Smooth muscle cell (in vitro differentiated cells): ENCODE measurements around the gene SH3PXD2A. TPM values are rescaled to one million over a fixed set of nuclear protein-coding genes. Genes with fewer than 3 reads are reported as not detected.

ENCODE experiments used
- DNase-seq: peaks from one replicate; lab custom pipeline; 2025; ENCODE audit not compliant: unreplicated experiment; lab: John Stamatoyannopoulos, UW
- H2AFZ ChIP-seq: fragments of 200-600 bp; sonication (generic); 2 replicates; pipeline ENCODE4 v1.6.0; 2016; ENCODE audit warnings: antibody characterized with exemption, low read depth, mild to moderate bottlenecking
- H3F3A ChIP-seq: fragments of 200-600 bp; sonication (generic); 2 replicates; pipeline ENCODE4 v1.6.0; 2017; ENCODE audit warnings: antibody characterized with exemption, low read depth
- H3K27ac ChIP-seq: fragments of 200-600 bp; sonication (generic); 2 replicates; pipeline ENCODE4 v1.5.1; 2016; ENCODE audit warnings: low read depth, mild to moderate bottlenecking
- H3K27me3 ChIP-seq: fragments of 200-600 bp; sonication (generic); 2 replicates; pipeline ENCODE4 v1.6.1; 2016; ENCODE audit warnings: low read depth, mild to moderate bottlenecking
- H3K36me3 ChIP-seq: fragments of 200-600 bp; sonication (generic); 2 replicates; pipeline ENCODE4 v1.5.1; 2016; ENCODE audit warnings: low read depth
- H3K4me1 ChIP-seq: fragments of 200-600 bp; sonication (generic); 2 replicates; pipeline ENCODE4 v1.5.1; 2016; ENCODE audit warnings: low read depth
- H3K4me2 ChIP-seq: fragments of 200-600 bp; sonication (generic); 2 replicates; pipeline ENCODE4 v1.6.0; 2016; ENCODE audit warnings: mild to moderate bottlenecking
- H3K4me3 ChIP-seq: fragments of 200-600 bp; sonication (generic); 2 replicates; pipeline ENCODE4 v1.5.1; 2016; ENCODE audit warnings: mild to moderate bottlenecking
- H3K79me2 ChIP-seq: fragments of 200-600 bp; sonication (generic); 2 replicates; pipeline ENCODE4 v1.6.0; 2016; ENCODE audit warnings: low read depth, mild to moderate bottlenecking
- H3K9ac ChIP-seq: fragments of 200-600 bp; sonication (generic); 2 replicates; pipeline ENCODE4 v1.6.0; 2016; ENCODE audit warnings: low read depth
- H3K9me3 ChIP-seq: fragments of 200-600 bp; sonication (generic); replicated peaks from 2 replicates; pipeline ENCODE4 v1.5.1; 2016; ENCODE audit warnings: low read depth
- H4K20me1 ChIP-seq: fragments of 200-600 bp; sonication (generic); 2 replicates; pipeline ENCODE4 v1.6.0; 2016; ENCODE audit warnings: low read depth
- WGBS: methylation state at CpG from one replicate; pipeline ENCODE4 v1.1.7; 2016; ENCODE audit warnings: low lambda C conversion rate; 5-methylcytosine and 5-hydroxymethylcytosine counted together
- polyA plus RNA-seq: library from polyadenylated mRNA; unstranded; fragments of >200 nt; fragmentation: Nextera tagmentation; extraction: Ambion mirVana; gene quantifications from 2 replicates; pipeline ENCODE4 v1.2.1, GENCODE V29; 2016
- total RNA-seq: library from RNA; depleted of rRNA; stranded (reverse); fragments of >200 nt; gene quantifications from 2 replicates; pipeline ENCODE4 v1.2.3, GENCODE V29; 2014
- TF ChIP-seq, protein P1 (sequence below): fragments of 200-600 bp; sonication (generic); IDR thresholded peaks from 2 replicates; pipeline ENCODE4 v1.5.1; 2017; ENCODE audit warnings: borderline replicate concordance, mild to moderate bottlenecking, antibody characterized with exemption; ENCODE audit not compliant: insufficient read depth, poor library complexity, severe bottlenecking

SH3PXD2A gene
- total and polyA plus RNA-seq, 2 experiments from 2014 or later, result 30.1 to 37.9 TPM

DNA sequence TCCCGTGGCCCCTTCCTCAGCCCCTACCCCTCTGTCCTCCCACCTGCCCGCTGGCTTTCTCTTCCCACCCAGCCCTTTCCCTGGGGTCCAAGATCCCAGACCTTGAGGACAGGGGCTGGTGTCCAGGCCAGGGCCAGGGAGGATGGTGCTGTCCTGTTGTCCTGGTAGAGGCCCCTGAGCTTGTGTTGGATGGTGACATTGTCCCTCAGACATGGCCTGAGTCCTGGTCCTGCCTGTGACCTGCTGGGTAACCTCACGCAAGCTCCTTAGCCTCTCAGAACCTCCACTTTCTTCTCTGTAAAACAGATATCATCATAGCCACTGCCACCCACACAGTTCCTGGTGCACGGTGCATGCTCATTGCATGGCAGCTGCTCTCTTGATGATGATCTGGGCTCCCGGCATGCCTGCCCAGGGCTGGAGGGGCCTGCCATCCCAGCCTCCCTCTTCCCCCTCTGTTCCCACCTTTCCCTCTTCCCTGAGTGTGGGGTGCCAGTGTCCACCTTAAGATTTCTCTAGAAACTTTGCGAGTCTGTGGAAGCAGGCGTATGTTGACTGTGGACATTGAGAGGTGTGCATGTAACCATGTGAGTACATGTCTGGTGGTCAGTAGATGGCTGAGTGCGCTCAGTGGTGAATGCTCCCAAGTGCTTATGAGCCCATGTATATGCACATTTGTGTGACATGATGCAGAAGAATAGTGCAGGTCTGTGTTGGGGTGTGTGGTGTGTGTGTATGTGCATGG, 301.5 kb downstream of the SH3PXD2A start:
- Histone ChIP-seq H3K36me3 (no peaks in the 10 kb centered on the region), H3F3A (no peaks in the 10 kb centered on the region), H4K20me1 (no peaks in the 10 kb centered on the region), H3K4me2 (no peak overlapping the region), H3K27me3 (peaks cover 37% of the 10 kb centered on the region), H3K4me1 (peaks cover 9% of the 10 kb centered on the region), H3K27ac (no peak overlapping the region), H3K9ac (no peak overlapping the region), H3K9me3 (no peaks in the 10 kb centered on the region), H3K79me2 (no peaks in the 10 kb centered on the region), H2AFZ (no peak overlapping the region), H3K4me3 (no peak overlapping the region)
- TF ChIP-seq, protein P1, sequence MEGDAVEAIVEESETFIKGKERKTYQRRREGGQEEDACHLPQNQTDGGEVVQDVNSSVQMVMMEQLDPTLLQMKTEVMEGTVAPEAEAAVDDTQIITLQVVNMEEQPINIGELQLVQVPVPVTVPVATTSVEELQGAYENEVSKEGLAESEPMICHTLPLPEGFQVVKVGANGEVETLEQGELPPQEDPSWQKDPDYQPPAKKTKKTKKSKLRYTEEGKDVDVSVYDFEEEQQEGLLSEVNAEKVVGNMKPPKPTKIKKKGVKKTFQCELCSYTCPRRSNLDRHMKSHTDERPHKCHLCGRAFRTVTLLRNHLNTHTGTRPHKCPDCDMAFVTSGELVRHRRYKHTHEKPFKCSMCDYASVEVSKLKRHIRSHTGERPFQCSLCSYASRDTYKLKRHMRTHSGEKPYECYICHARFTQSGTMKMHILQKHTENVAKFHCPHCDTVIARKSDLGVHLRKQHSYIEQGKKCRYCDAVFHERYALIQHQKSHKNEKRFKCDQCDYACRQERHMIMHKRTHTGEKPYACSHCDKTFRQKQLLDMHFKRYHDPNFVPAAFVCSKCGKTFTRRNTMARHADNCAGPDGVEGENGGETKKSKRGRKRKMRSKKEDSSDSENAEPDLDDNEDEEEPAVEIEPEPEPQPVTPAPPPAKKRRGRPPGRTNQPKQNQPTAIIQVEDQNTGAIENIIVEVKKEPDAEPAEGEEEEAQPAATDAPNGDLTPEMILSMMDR, result no peak
- DNase-seq, result no peak
- 78% methylated on average over 8 of the region's 8 CpGs for WGBS

DNA sequence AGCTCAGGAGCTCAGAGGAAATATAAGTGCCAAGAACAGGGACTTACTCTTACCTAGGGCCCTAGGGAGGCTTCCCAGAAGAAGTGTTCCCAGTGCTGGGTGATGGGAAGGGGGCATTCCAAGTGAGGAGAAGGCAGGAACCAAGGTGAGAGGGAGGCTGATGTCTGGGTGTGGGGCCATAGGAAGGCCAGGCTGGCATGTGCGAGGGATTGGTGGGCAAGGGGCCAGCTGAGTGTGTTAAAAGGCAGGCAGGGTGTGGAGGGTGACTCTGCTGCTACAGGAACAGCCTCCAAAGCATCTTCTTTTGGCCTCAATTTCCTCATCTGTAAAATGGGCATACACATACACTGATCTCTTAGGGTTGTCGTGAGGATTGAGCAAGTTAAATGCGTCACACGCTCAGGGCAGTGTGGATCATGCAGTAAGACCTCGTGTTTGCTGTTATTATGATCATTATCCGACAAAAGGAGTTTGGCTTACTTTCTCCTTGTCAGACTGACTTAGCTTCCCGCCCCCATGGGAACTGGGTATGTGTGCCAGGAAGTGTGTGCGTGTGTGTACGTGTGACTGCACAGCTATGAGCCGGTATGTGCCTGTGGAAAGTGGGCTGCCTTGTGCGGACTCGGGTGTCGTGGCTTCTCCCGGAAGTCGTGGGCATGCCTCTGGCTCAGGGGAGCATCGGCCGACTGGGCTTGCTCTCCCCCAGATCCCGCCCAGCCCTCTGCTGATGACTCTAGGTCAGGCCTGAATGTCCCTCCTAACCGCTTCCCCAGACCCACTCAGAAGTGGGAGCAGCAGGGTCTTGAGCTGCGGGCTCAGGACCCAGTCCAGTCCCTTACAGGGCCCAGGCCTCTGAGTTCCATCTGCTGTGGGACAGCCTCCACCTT, 302.3 kb downstream of the SH3PXD2A start:
- no peak overlapping the region for H3K9ac ChIP-seq
- 87% methylated on average over 16 of the region's 20 CpGs for WGBS
- peaks cover 37% of the 10 kb centered on the region for H3K27me3 ChIP-seq

DNA sequence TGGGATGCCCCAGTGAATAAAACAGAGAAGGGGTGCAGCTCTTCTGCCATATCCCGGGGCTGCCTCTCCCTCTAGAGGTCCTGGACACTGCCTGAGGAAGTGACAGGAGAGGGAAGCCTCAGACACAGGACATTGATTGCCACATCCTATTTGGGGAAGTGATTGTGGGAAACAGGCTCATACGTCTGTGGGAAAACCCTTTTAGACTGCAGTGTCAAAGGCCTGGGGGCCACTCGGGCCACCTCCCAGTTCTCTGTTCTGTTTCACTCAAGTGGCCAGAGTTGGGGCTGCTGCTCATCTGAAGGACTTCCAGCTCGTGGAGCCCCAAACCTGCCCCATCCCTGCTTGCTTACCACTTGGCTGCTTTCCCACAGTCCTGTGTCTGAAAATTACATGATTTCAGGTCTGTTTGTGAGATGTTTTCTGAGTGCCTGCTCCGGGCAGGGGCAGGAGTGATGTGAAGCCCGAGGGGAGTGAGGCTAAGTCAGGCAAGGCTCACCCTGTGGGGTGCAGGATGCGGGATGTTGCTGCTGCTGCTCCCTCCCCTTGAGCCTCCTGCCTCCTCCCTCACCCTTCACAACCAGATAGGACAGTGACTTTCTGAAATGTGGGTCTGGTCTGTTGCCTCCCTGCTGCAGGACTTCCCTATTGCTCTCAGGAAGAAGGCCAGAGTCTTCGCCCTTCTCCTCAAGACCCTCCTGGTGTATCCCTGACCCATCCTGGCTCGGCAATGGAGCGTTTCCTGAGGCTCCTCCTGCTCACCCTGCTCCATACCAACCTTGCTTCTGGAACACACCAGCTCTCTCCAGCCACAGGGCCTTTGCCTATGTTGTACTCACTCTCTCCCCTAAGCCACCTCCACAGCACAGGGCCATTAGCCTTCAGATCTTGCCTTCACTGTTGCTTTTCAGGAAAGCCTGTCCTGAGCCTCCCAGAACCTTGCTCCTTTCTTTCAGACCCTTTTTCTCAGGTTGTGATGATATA, 303.5 kb downstream of the SH3PXD2A start:
- DNase-seq, result no peak
- Histone ChIP-seq H3K27me3 (peaks cover 37% of the 10 kb centered on the region), H3K9me3 (no peaks in the 10 kb centered on the region)

More for the DNA sequence above, 302.3 kb downstream of the SH3PXD2A start:
- no peak overlapping the region for H2AFZ ChIP-seq
- no peaks in the 10 kb centered on the region for H3K79me2 ChIP-seq
- no peak overlapping the region for H3K4me2 ChIP-seq
- H3K4me3 ChIP-seq, result no peak overlapping the region
- H3K4me1 ChIP-seq, result peaks cover 9% of the 10 kb centered on the region
- no peaks in the 10 kb centered on the region for H3K36me3 ChIP-seq
- H3K9me3 ChIP-seq, result no peaks in the 10 kb centered on the region
- H3K27ac ChIP-seq, result no peak overlapping the region
- TF ChIP-seq, protein P1, result no peak
- no peaks in the 10 kb centered on the region for H4K20me1 ChIP-seq
- DNase-seq, result no peak
- no peaks in the 10 kb centered on the region for H3F3A ChIP-seq

More for the DNA sequence above, 303.5 kb downstream of the SH3PXD2A start:
- Histone ChIP-seq H3K79me2 (no peaks in the 10 kb centered on the region), H3K4me3 (no peak overlapping the region), H3K4me2 (no peak overlapping the region), H3F3A (no peaks in the 10 kb centered on the region), H3K9ac (no peak overlapping the region), H3K36me3 (no peaks in the 10 kb centered on the region), H3K4me1 (peaks cover 17% of the 10 kb centered on the region), H3K27ac (no peak overlapping the region), H2AFZ (no peak overlapping the region), H4K20me1 (no peaks in the 10 kb centered on the region)
- TF ChIP-seq, protein P1, result no peak
- 69% methylated on average over 10 of the region's 10 CpGs for WGBS
